ENCODE measurements around the gene CLP1. TPM values are rescaled to one million over a fixed set of nuclear protein-coding genes. Genes with fewer than 3 reads are reported as not detected.
"Not testable (repeated sequence)": the region's sequence is repeated elsewhere in the genome, so short reads cannot be mapped to it uniquely, and the experiment has no call there.

CLP1 gene
- total RNA-seq, 1 donor from 2014 or later: 20.7 TPM

- peaks cover 3% of the 10 kb centered on the region for H3K36me3 ChIP-seq (ENCODE audit: control insufficient read depth, insufficient read depth, low read length)
- no peak overlapping the region for H3K4me3 ChIP-seq (ENCODE audit: low read depth, low read length)
- DNase-seq (ENCODE audit: low read depth): no peak
- H3K27me3 ChIP-seq (ENCODE audit: control insufficient read depth, insufficient read depth, low read length): no peaks in the 10 kb centered on the region
- TF ChIP-seq CTCF (IDR thresholded peaks at IDR 0.05; ENCODE audit: insufficient read depth, low read length, poor library complexity, severe bottlenecking): no peak
Measured at GRCh38 chr11:57698843-57699365, 41.3 kb downstream of the CLP1 start.

GRCh38 chr11:57699813-57700212, 42.3 kb downstream of the CLP1 start:
- Histone ChIP-seq H3K27me3 (ENCODE audit: control insufficient read depth, insufficient read depth, low read length) (no peaks in the 10 kb centered on the region), H3K4me3 (ENCODE audit: low read depth, low read length) (no peak overlapping the region), H3K36me3 (ENCODE audit: control insufficient read depth, insufficient read depth, low read length) (peaks cover 3% of the 10 kb centered on the region)
- no peak for DNase-seq (ENCODE audit: low read depth)
- TF ChIP-seq CTCF (IDR thresholded peaks at IDR 0.05; ENCODE audit: insufficient read depth, low read length, poor library complexity, severe bottlenecking): no peak

DNA sequence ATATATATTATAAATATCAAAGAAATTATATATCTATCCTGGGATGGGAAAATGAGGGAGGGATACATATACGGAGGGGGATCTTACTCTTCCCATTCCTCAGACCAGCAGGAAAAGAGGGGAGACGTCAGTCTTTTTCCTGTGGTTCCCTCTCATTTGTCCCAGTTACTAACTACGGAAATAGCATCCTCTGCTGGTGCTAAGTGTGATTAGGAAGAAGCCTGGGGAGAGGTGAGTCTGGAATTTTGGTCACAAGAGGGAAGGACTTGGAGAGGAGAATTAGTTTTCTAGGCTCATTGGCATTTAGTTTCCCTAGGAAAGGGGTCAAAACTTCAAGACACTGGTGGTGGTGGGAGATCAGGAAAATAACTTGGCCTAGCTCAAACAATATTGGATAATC, 42.9 kb downstream of the CLP1 start:
- TF ChIP-seq CTCF (IDR thresholded peaks at IDR 0.05; ENCODE audit: insufficient read depth, low read length, poor library complexity, severe bottlenecking): no peak
- H3K36me3 ChIP-seq (ENCODE audit: control insufficient read depth, insufficient read depth, low read length): peaks cover 3% of the 10 kb centered on the region

DNA sequence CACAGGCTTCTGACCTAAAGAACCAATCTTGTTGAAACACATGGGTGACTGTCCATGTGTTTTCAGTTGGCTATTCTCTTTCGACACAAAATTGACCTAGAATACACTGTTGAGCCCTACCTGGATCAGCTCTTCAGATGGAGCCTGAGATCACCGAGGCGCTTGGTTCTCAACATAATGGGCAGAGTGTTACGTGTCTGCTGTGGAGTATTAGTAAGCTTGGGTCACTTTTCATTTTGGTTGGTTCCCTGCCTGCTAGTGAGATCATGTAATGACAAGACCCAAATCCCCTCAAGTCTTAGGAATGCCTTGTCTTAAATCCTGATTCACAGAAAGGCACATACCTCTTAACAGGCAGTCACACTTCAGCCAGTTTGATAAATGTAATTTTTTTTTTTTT, 45.8 kb downstream of the CLP1 start:
- Histone ChIP-seq H3K27me3 (ENCODE audit: control insufficient read depth, insufficient read depth, low read length) (no peaks in the 10 kb centered on the region), H3K36me3 (ENCODE audit: control insufficient read depth, insufficient read depth, low read length) (peaks cover 3% of the 10 kb centered on the region), H3K4me3 (ENCODE audit: low read depth, low read length) (no peak overlapping the region)
- DNase-seq (ENCODE audit: low read depth): no peak
- TF ChIP-seq CTCF (IDR thresholded peaks at IDR 0.05; ENCODE audit: insufficient read depth, low read length, poor library complexity, severe bottlenecking): no peak

More for the DNA sequence above, 42.9 kb downstream of the CLP1 start:
- no peak overlapping the region for H3K4me3 ChIP-seq (ENCODE audit: low read depth, low read length)
- no peaks in the 10 kb centered on the region for H3K27me3 ChIP-seq (ENCODE audit: control insufficient read depth, insufficient read depth, low read length)
- no peak for DNase-seq (ENCODE audit: low read depth)

GRCh38 chr11:57704932-57705331, 47.4 kb downstream of the CLP1 start:
- Histone ChIP-seq H3K4me3 (ENCODE audit: low read depth, low read length) (no peak overlapping the region), H3K36me3 (ENCODE audit: control insufficient read depth, insufficient read depth, low read length) (peaks cover 2% of the 10 kb centered on the region), H3K27me3 (ENCODE audit: control insufficient read depth, insufficient read depth, low read length) (no peaks in the 10 kb centered on the region)
- no peak for TF ChIP-seq CTCF (IDR thresholded peaks at IDR 0.05; ENCODE audit: insufficient read depth, low read length, poor library complexity, severe bottlenecking)
- no peak for DNase-seq (ENCODE audit: low read depth)

DNA sequence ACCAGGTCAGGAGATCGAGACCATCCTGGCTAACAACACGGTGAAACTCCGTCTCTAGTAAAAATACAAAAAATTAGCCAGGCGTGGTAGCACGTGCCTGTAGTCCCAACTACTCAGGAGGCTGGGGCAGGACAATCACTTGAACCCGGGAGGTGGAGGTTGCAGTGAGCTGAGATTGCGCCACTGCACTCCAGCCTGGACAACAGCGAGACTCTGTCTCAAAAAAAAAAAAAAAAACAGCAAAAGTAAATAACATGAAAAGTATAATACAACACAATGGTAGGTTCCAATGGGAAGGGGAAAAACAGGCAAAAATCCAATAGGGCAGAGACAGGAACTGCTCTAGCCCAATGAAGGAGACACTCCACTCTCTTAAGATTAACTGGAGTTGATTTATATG, 47.9 kb downstream of the CLP1 start:
- not testable (repeated sequence) for DNase-seq (ENCODE audit: low read depth); H3K27me3 ChIP-seq (ENCODE audit: control insufficient read depth, insufficient read depth, low read length); H3K36me3 ChIP-seq (ENCODE audit: control insufficient read depth, insufficient read depth, low read length); H3K4me3 ChIP-seq (ENCODE audit: low read depth, low read length)
